SHP77 (cell line): ENCODE measurements around the gene ZNF407.

Experiments used
- DNase-seq, 2 experiments: peaks; one replicate each; lab custom pipeline; 2025; lab: John Stamatoyannopoulos, UW

Gene ZNF407

GRCh38 chr18:74826572-74826971, 228.9 kb downstream of the ZNF407 start:
- DNase-seq = no peak

- DNase-seq = no peak
Measured at GRCh38 chr18:74828200-74828599, 230.5 kb downstream of the ZNF407 start.

- DNase-seq = no peak
Measured at GRCh38 chr18:74831571-74832250, 234.0 kb downstream of the ZNF407 start.

- DNase-seq = no peak
Measured at GRCh38 chr18:74832381-74832780, 234.7 kb downstream of the ZNF407 start.

- DNase-seq = no peak
Measured at GRCh38 chr18:74832999-74833398, 235.3 kb downstream of the ZNF407 start.

GRCh38 chr18:74834424-74835309, 237.0 kb downstream of the ZNF407 start:
- no peak for DNase-seq

GRCh38 chr18:74836296-74837139, 238.8 kb downstream of the ZNF407 start:
- peak; percentile 83 to 91 for DNase-seq

- DNase-seq = peak; percentile 87 to 90
Measured at GRCh38 chr18:74840492-74841167, 243.0 kb downstream of the ZNF407 start.

- no peak for DNase-seq
Measured at GRCh38 chr18:74841248-74841647, 243.6 kb downstream of the ZNF407 start.

GRCh38 chr18:74849301-74849700, 251.6 kb downstream of the ZNF407 start:
- no peak for DNase-seq

- DNase-seq = no peak
Measured at GRCh38 chr18:74856434-74856833, 258.8 kb downstream of the ZNF407 start.

GRCh38 chr18:74856928-74857327, 259.3 kb downstream of the ZNF407 start:
- no peak for DNase-seq

- no peak for DNase-seq
Measured at GRCh38 chr18:74857901-74858300, 260.2 kb downstream of the ZNF407 start.

- DNase-seq = no peak
Measured at GRCh38 chr18:74861154-74861553, 263.5 kb downstream of the ZNF407 start.

GRCh38 chr18:74862094-74862493, 264.4 kb downstream of the ZNF407 start:
- DNase-seq = no peak

GRCh38 chr18:74866577-74866976, 268.9 kb downstream of the ZNF407 start:
- DNase-seq = no peak

GRCh38 chr18:74868461-74868860, 270.8 kb downstream of the ZNF407 start:
- no peak for DNase-seq

- no peak for DNase-seq
Measured at GRCh38 chr18:74869904-74870863, 272.5 kb downstream of the ZNF407 start.

GRCh38 chr18:74870950-74871349, 273.3 kb downstream of the ZNF407 start:
- no peak for DNase-seq

GRCh38 chr18:74873629-74874028, 276.0 kb downstream of the ZNF407 start:
- DNase-seq = no peak

GRCh38 chr18:74874351-74874750, 276.7 kb downstream of the ZNF407 start:
- no peak for DNase-seq
